Stimulated activated CD8-positive, alpha-beta memory T cell treated with anti-CD3 and anti-CD28 coated beads, Interleukin-7, amount 100 ng/mL, for 24 hours (primary cell): ENCODE measurements around the gene MARCO.

Experiments
- DNase-seq: peaks from one replicate; pipeline ENCODE4 v3.0.0-alpha.2; 2020; ENCODE audit warnings: low read depth

Gene MARCO

GRCh38 chr2:118942031-118942430 is at the start of gene MARCO:
Gene MARCO, plus strand, starts transcription at chr2:118942194. Its CDS starts 107 bp downstream, at chr2:118942301.
- no peak for DNase-seq

GRCh38 chr2:118893100-118893499 is 48.9 kb upstream of the MARCO start:
- DNase-seq = no peak

GRCh38 chr2:118902266-118903028 is 39.5 kb upstream of the MARCO start:
- DNase-seq = no peak

GRCh38 chr2:118903029-118903351 is 39.0 kb upstream of the MARCO start:
- no peak for DNase-seq

GRCh38 chr2:118903551-118904479 is 38.2 kb upstream of the MARCO start:
- no peak for DNase-seq

DNA sequence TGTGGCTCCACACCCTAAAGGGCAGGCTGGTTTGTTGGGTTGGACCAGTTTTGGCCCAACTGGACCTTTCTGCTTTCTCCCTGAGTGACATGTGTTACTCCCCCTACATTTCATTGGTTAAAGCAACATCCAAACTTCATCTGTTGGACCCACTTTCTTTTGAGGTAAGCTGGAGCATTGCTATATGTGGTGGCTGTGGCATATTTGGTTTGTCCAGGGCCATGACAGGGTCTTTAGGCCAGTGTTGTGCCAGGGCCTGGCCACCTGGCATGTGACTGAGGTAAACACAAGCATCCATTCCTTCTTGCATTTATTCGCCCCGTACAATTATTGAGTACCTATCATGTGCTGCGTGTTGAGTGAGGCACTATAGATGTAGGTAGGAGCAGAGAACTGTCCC is 36.8 kb upstream of the MARCO start:
- DNase-seq = no peak

GRCh38 chr2:118906186-118906585 is 35.8 kb upstream of the MARCO start:
- no peak for DNase-seq

GRCh38 chr2:118907759-118908158 is 34.2 kb upstream of the MARCO start:
- DNase-seq = no peak

DNA sequence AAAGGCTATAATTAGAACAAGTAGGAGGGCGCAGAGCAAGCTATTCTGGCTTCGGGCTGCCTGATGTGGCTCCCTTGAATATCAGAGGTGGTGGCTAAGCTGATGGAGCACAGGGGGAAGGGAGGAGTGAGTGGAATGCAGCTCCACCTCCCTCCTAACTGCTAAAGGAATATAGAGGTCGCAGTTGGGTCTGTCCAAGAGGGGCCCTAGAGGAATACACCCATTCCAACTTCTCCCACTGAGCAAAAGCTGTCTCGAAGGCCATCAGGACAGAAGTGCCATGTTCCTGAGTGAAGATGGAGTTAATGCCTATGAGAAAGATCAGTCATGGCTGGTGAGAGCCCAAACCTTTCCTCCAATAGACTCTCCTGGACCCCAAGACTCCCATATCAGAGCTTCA is 32.8 kb upstream of the MARCO start:
- no peak for DNase-seq

DNA sequence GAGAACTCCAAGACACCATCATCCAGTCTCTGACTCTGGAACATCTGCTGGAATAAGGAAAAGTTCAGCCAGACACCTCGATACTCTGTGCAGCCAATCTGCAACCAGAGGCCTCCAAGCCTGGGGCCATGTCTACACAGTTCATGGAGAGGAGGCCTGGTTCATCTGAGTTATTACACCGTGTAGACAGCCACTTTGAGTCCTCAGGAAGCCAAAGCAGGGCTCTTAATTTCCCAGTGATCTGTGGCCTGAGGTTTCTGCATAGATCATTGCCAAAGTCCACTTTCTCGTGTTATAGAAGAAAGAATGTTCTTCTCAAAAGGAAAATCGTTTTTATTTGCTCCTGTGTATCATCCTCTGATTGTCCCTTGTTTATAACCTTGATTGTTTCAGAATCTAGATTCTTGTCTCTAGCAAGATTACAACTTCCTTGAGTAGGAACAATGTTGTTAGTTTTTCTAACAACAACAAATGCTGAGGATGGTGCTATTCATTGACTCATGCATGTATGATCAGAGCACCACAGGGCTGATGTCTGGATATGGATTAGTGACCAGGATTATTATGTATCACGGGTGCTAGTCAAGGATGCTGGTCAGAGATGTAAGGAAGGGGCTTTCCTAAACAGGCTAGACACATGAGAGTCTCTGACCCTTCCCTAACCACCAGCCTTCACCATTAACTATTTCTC is 30.7 kb upstream of the MARCO start:
- DNase-seq = no peak

GRCh38 chr2:118911936-118912335 is 30.1 kb upstream of the MARCO start:
- DNase-seq = no peak

DNA sequence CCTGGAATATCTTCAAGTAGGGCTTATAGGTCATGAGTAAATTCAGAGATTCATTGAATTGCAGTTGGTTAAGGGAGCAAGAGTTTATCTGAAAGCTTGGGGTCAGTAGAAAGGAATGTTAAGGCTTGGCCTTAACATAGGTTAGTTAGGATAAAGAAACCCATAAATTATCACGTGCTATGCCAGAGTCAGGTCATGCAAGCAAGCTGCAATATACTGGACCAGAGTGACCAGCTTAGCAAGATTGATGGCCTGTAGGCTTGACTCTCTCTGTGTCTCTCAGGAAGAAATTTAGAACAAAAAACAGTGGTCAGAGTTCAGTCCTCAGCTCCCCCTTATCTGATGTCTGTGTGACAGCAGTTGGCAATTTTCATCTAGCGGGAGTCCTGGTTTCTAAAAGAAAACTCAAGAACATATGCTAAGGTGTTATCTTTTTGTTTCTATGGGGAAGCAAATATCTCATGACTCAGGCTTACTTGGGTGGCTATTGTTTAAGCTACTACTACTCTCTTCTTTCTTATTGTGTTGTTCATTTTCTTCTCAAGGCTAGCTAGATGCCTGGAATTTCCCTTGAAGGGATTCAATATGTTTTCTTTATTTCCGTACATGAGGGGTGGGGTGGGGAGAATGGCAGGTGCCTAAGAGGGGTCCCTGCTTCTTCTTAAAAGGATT is 28.7 kb upstream of the MARCO start:
- DNase-seq = no peak

DNA sequence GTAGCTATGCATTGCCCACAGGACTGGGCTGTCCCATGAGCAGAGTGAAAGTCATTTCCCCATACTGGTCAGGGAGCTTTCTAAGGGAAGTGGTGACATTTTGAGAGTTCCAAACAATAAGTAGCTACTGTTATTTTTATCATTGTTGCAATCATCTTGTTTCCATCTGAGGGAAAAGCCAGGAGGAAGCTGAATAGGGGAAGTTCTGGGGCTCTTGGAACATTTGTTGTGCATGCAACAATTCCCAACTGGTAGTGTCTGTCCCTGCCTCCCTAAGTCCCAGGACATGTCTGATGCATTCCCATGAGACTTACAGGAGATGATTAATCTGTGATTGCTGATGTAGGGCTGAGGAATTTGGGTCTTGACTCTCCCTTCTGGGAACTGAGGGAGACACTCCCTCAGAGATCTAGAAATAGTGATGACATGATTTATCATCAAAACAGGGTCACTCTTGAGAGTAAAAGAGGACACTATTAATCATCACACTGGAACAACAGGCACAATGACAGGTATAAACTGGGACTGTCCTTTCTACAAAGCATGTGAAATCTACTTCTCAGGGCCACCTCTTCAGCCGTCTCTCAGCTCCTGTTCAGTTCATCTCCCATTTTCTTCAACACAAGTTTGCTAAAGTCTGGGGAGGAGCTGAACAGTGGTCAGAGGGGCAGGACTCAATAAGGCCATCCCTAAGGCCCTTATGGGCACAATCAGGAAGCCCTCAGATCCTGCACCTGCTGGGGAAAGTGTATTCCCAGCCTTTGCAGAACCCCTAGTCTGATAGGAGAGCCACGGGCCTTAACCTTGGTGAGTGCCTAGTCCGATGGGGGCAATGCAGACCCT is 28.0 kb upstream of the MARCO start:
- DNase-seq = no peak

GRCh38 chr2:118914721-118915453 is 27.1 kb upstream of the MARCO start:
- no peak for DNase-seq

- no peak for DNase-seq
These were observed 24.0 kb upstream of the MARCO start for GRCh38 chr2:118918017-118918416.

DNA sequence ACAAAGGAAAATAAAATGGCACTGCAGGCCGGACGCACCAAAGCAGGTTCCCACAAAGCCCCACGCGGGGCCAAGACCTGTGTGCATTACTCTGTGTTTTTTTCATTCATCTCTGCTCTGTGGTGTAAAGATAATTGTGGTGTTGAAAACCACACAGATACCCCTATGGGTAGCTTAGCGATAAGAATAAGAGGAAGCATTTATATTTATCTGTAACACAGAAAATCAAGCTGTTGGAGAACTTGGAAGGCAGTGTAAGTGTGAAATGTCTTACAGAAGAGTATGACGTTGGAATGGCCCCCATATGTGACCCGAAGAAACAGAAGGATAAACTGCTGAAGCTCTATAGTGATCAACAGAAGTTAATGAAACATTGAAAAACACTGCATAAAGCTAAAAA is 20.3 kb upstream of the MARCO start:
- DNase-seq = no peak

DNA sequence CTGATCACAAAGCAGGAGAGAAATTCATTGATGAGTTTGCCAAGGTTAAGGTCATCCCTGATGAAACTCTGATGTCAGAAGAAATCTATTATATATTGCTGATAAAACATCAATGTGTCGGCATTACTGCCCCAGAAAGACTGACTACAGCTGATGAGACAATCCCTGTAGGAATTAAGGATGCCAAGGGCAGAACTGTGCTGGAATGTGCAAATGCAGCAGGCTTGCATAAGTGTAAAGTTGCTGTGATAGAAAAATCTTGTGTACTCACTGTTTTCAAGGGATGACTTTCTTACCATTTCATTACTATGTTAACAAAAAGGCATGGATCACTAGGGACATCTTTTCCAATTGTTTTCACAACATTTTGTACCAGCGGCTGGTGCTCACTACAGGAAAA is 19.7 kb upstream of the MARCO start:
- no peak for DNase-seq

GRCh38 chr2:118923371-118923770 is 18.6 kb upstream of the MARCO start:
- no peak for DNase-seq

GRCh38 chr2:118925476-118925875 is 16.5 kb upstream of the MARCO start:
- DNase-seq = no peak

DNA sequence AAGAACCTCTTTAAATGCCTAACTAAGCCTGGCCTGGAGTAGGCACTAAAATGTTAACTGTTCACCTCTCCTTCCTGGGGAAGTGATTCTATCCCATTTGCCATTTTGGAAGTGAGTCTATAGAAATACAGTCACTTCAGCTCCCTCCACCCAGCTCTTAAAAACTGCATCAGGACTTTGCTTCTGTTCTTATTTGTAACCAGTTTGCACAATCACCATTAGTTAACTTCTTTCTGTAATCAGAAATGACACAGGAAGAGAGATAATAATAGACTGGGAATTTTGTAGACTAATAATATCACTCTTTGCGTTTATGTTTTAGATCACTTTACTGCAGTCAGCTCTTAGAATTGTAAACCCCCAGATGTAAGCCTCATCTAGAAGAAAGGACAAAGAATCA is 16.0 kb upstream of the MARCO start:
- DNase-seq = no peak

- DNase-seq = no peak
These were observed 12.9 kb upstream of the MARCO start for GRCh38 chr2:118929059-118929458.
